ENCODE data around the gene TLR2. TPM values are rescaled to one million over a fixed set of nuclear protein-coding genes. Genes with fewer than 3 reads are reported as not detected.

Gene TLR2
- total and polyA plus RNA-seq, 10 of the 15 experiments (the other 5 are each of a cell fraction or from before 2014, with no cell fraction given), result under 0.01 to 0.19 (median 0.06) TPM; not detected in 4

GRCh38 chr4:153634738-153635353 lies 49.2 kb upstream of the TLR2 start (continued):
- no peak for TF ChIP-seq E4F1 (IDR thresholded peaks at IDR 0.05; ENCODE audit: borderline replicate concordance, partially characterized antibody)
- TF ChIP-seq MXI1 (IDR thresholded peaks at IDR 0.05; ENCODE audit: low read depth, low read length), result no peak
- TF ChIP-seq MEF2B (IDR thresholded peaks at IDR 0.05; ENCODE audit: partially characterized antibody, poor library complexity, severe bottlenecking), result no peak
- no peak for TF ChIP-seq MTA3 (IDR thresholded peaks at IDR 0.05; ENCODE audit: borderline replicate concordance, low read length)
- no peak for TF ChIP-seq CBX3 (IDR thresholded peaks at IDR 0.05; ENCODE audit: borderline replicate concordance, low read depth)
- TF ChIP-seq NRF1 (conservative IDR thresholded peaks at IDR 0.05; ENCODE audit: low read depth, low read length), result no peak
- no peak for TF ChIP-seq IRF3 (IDR thresholded peaks at IDR 0.05)
- no peak for TF ChIP-seq TARDBP (IDR thresholded peaks at IDR 0.05; ENCODE audit: borderline replicate concordance)
- peak; percentile 24 to 56 (median 53); a peak in 4 of 6 replicates for TF ChIP-seq CTCF (IDR thresholded peaks at IDR 0.05 in 2 of 3, conservative IDR thresholded peaks at IDR 0.05 in 1 of 3; ENCODE audit: control insufficient read depth in 2 of 3, extremely low read depth in 1 of 3, insufficient read depth in 1 of 3, low read depth in 3 of 3, low read length in 3 of 3)
- TF ChIP-seq RAD21 (IDR thresholded peaks at IDR 0.05; ENCODE audit: insufficient read depth, low read depth, low read length), result 0 out of 2 replicates have a peak, but pooled peaks have one; percentile 16
- no peak for TF ChIP-seq RFX5 (IDR thresholded peaks at IDR 0.05; ENCODE audit: low read depth, low read length)

All from GM12878 (cell line).